ENCODE measurements around the gene PCK2. TPM values are rescaled to one million over a fixed set of nuclear protein-coding genes. Genes with fewer than 3 reads are reported as not detected.
A peak's percentile ranks its signal among the peaks of the same experiment; 100 is the strongest.

The PCK2 gene
- total and polyA plus RNA-seq, 2 of the 13 experiments (the other 11 are each of a cell fraction or from before 2014, with no cell fraction given): 129 to 272 TPM

DNA sequence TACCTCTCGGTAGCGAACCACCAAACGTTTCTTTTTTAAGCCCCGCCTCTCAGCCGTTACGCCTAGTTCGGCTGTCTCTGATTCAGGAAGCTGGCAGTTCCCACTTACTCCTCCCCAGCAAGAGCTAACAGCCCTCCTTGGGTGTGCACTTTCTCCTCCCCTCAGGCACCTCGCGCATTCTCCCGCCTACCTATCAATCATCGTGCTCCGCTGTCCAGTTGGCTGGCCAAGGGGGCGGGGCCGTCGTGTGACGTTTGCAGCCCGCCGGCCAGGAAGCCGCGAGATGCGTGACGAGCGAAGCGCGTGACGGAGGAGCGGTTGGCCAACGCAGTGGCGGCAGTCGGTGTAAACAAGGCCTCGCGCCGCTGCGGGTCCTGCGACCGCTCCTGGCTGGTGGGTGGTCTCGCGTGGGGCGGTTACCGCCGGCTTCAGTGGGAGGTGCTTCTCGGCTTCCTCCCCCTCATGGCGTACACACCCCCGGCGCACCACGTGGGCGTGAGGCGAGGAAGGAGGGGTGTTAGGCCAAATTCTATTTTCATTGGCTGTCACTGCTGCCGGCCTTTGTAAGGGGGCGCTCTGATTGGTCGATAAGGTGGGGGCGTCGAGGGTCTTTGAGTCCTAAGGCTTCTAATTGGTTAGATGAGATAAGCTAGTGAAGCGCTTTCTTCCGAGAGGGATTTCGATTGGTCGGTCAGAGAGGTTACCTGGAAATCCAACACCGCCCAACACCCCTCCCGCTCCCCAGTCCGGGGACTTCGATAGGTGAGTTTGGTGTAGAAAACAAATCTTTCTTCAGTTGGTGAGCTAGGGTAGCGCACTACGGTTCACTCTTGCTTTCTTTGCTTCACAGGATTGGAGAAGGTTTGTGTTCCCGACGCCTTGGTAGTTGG is 20.7 kb downstream of the PCK2 start, which contains the start of the genes DCAF11 and NRL (continued):
- TF ChIP-seq ZNF20 (CRISPR knock-in tag; IDR thresholded peaks at IDR 0.05) (0 out of 2 replicates have a peak, but pooled peaks have one; percentile 13), ZBTB40 (IDR thresholded peaks at IDR 0.05) (no peak), ZBTB40 (CRISPR knock-in tag; IDR thresholded peaks at IDR 0.05) (peak; percentile 87), RXRB (CRISPR knock-in tag; IDR thresholded peaks at IDR 0.05; ENCODE audit: borderline replicate concordance) (peak; percentile 85), KLF6 (CRISPR knock-in tag; IDR thresholded peaks at IDR 0.05) (peak; percentile 99), U2AF1 (optimal IDR thresholded peaks at IDR 0.05; ENCODE audit: low read depth, low read length) (peak; percentile 64), SSRP1 (CRISPR knock-in tag; IDR thresholded peaks at IDR 0.05) (no peak)
- TF ChIP-seq, protein P1, sequence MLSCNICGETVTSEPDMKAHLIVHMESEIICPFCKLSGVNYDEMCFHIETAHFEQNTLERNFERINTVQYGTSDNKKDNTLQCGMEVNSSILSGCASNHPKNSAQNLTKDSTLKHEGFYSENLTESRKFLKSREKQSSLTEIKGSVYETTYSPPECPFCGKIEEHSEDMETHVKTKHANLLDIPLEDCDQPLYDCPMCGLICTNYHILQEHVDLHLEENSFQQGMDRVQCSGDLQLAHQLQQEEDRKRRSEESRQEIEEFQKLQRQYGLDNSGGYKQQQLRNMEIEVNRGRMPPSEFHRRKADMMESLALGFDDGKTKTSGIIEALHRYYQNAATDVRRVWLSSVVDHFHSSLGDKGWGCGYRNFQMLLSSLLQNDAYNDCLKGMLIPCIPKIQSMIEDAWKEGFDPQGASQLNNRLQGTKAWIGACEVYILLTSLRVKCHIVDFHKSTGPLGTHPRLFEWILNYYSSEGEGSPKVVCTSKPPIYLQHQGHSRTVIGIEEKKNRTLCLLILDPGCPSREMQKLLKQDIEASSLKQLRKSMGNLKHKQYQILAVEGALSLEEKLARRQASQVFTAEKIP (CRISPR knock-in tag; IDR thresholded peaks at IDR 0.05; ENCODE audit: borderline replicate concordance): no peak
- TF ChIP-seq, protein P2, sequence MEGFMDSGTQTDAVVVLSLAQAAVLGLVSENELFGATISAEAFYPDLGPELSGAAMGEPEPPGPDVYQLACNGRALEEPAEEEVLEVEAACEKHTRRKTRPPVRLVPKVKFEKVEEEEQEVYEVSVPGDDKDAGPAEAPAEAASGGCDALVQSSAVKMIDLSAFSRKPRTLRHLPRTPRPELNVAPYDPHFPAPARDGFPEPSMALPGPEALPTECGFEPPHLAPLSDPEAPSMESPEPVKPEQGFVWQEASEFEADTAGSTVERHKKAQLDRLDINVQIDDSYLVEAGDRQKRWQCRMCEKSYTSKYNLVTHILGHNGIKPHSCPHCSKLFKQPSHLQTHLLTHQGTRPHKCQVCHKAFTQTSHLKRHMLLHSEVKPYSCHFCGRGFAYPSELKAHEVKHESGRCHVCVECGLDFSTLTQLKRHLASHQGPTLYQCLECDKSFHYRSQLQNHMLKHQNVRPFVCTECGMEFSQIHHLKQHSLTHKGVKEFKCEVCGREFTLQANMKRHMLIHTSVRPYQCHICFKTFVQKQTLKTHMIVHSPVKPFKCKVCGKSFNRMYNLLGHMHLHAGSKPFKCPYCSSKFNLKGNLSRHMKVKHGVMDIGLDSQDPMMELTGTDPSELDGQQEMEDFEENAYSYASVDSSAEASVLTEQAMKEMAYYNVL (CRISPR knock-in tag; IDR thresholded peaks at IDR 0.05; ENCODE audit: borderline replicate concordance): peak; percentile 93
- TF ChIP-seq, protein P3, sequence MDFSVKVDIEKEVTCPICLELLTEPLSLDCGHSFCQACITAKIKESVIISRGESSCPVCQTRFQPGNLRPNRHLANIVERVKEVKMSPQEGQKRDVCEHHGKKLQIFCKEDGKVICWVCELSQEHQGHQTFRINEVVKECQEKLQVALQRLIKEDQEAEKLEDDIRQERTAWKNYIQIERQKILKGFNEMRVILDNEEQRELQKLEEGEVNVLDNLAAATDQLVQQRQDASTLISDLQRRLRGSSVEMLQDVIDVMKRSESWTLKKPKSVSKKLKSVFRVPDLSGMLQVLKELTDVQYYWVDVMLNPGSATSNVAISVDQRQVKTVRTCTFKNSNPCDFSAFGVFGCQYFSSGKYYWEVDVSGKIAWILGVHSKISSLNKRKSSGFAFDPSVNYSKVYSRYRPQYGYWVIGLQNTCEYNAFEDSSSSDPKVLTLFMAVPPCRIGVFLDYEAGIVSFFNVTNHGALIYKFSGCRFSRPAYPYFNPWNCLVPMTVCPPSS (IDR thresholded peaks at IDR 0.05): no peak
- TF ChIP-seq, protein P4, sequence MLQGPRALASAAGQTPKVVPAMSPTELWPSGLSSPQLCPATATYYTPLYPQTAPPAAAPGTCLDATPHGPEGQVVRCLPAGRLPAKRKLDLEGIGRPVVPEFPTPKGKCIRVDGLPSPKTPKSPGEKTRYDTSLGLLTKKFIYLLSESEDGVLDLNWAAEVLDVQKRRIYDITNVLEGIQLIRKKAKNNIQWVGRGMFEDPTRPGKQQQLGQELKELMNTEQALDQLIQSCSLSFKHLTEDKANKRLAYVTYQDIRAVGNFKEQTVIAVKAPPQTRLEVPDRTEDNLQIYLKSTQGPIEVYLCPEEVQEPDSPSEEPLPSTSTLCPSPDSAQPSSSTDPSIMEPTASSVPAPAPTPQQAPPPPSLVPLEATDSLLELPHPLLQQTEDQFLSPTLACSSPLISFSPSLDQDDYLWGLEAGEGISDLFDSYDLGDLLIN (CRISPR knock-in tag; IDR thresholded peaks at IDR 0.05; ENCODE audit: borderline replicate concordance): peak; percentile 98; the same call in 1 of the 2 replicates
